ENCODE results near the gene EIF3L.

Gene EIF3L

GRCh38 chr22:37804352-37804880, 44.8 kb upstream of the EIF3L start:
- TF ChIP-seq CTCF (IDR thresholded peaks at IDR 0.05; ENCODE audit: low read depth, low read length) (no peak), POLR2A (IDR thresholded peaks at IDR 0.05; ENCODE audit: extremely low read depth, insufficient read length) (no peak), MAX (IDR thresholded peaks at IDR 0.05; ENCODE audit: low read depth, low read length) (no peak), MYC (IDR thresholded peaks at IDR 0.05; ENCODE audit: low read depth, low read length) (no peak)
- no peak overlapping the region for H3K4me3 ChIP-seq (ENCODE audit: low read depth, low read length)
- no peak for DNase-seq (ENCODE audit: low read depth)

- peak; percentile 78 for DNase-seq (ENCODE audit: low read depth)
- H3K4me3 ChIP-seq (ENCODE audit: low read depth, low read length) = no peak overlapping the region
- TF ChIP-seq MYC (IDR thresholded peaks at IDR 0.05; ENCODE audit: low read depth, low read length) (no peak), POLR2A (IDR thresholded peaks at IDR 0.05; ENCODE audit: extremely low read depth, insufficient read length) (no peak), MAX (IDR thresholded peaks at IDR 0.05; ENCODE audit: low read depth, low read length) (no peak), CTCF (IDR thresholded peaks at IDR 0.05; ENCODE audit: low read depth, low read length) (no peak)
These were observed 44.1 kb upstream of the EIF3L start for GRCh38 chr22:37804881-37805809.

GRCh38 chr22:37805810-37806277, 43.4 kb upstream of the EIF3L start:
- no peak for DNase-seq (ENCODE audit: low read depth)
- H3K4me3 ChIP-seq (ENCODE audit: low read depth, low read length) = no peak overlapping the region
- no peak for TF ChIP-seq CTCF (IDR thresholded peaks at IDR 0.05; ENCODE audit: low read depth, low read length)
- no peak for TF ChIP-seq MAX (IDR thresholded peaks at IDR 0.05; ENCODE audit: low read depth, low read length)
- no peak for TF ChIP-seq MYC (IDR thresholded peaks at IDR 0.05; ENCODE audit: low read depth, low read length)
- no peak for TF ChIP-seq POLR2A (IDR thresholded peaks at IDR 0.05; ENCODE audit: extremely low read depth, insufficient read length)

GRCh38 chr22:37806409-37807333, 42.5 kb upstream of the EIF3L start:
- H3K4me3 ChIP-seq (ENCODE audit: low read depth, low read length) = peak overlapping the region; percentile 62
- peak; percentile 41 for DNase-seq (ENCODE audit: low read depth)
- TF ChIP-seq CTCF (IDR thresholded peaks at IDR 0.05; ENCODE audit: low read depth, low read length) (no peak), MYC (IDR thresholded peaks at IDR 0.05; ENCODE audit: low read depth, low read length) (no peak), MAX (IDR thresholded peaks at IDR 0.05; ENCODE audit: low read depth, low read length) (no peak), POLR2A (IDR thresholded peaks at IDR 0.05; ENCODE audit: extremely low read depth, insufficient read length) (no peak)

Measured in NB4 (cell line).